HPDE6-E6E7 (cell line): ENCODE results near the gene B4GALT4.
A peak's percentile ranks its signal among the peaks of the same experiment; 100 is the strongest.
"Not testable (repeated sequence)": the region's sequence is repeated elsewhere in the genome, so short reads cannot be mapped to it uniquely, and the experiment has no call there.

Source experiments
- DNase-seq: peaks from one replicate; pipeline ENCODE4 v3.0.0; 2011; ENCODE audit warnings: missing footprints; ENCODE audit errors: extremely low spot score

B4GALT4 gene

GRCh38 chr3:119205209-119205608, 35.5 kb downstream of the B4GALT4 start:
- no peak for DNase-seq

GRCh38 chr3:119195911-119196310, 44.8 kb downstream of the B4GALT4 start:
- DNase-seq: no peak

GRCh38 chr3:119195151-119195476, 45.6 kb downstream of the B4GALT4 start:
- no peak for DNase-seq

GRCh38 chr3:119194237-119195150, 46.2 kb downstream of the B4GALT4 start:
- no peak for DNase-seq

GRCh38 chr3:119191800-119192199, 48.9 kb downstream of the B4GALT4 start:
- no peak for DNase-seq

- no peak for DNase-seq
Observed at GRCh38 chr3:119187266-119187665, 53.4 kb downstream of the B4GALT4 start.

- no peak for DNase-seq
Observed at GRCh38 chr3:119184796-119185570, 55.7 kb downstream of the B4GALT4 start.

GRCh38 chr3:119184111-119184510, 56.6 kb downstream of the B4GALT4 start:
- DNase-seq: no peak

GRCh38 chr3:119181765-119182164, 58.9 kb downstream of the B4GALT4 start:
- DNase-seq: peak; percentile 65

GRCh38 chr3:119177321-119177720, 63.4 kb downstream of the B4GALT4 start:
- no peak for DNase-seq

GRCh38 chr3:119176778-119177177, 63.9 kb downstream of the B4GALT4 start:
- no peak for DNase-seq

GRCh38 chr3:119175872-119176756, 64.6 kb downstream of the B4GALT4 start:
- peak; percentile 63 for DNase-seq

GRCh38 chr3:119173325-119173724, 67.4 kb downstream of the B4GALT4 start, which contains the start of gene UPK1B:
TSS of gene UPK1B (plus strand) at chr3:119173598. CDS start at chr3:119186742, 13,144 bp downstream.
- DNase-seq: peak; percentile 17

- no peak for DNase-seq
Observed at GRCh38 chr3:119170821-119171220, 69.9 kb downstream of the B4GALT4 start.

- not testable (repeated sequence) for DNase-seq
Observed at GRCh38 chr3:119164745-119165144, 75.9 kb downstream of the B4GALT4 start.
